Hepatocyte (in vitro differentiated cells): ENCODE measurements around the gene ZNF630. TPM values are rescaled to one million over a fixed set of nuclear protein-coding genes. Genes with fewer than 3 reads are reported as not detected.
"Not testable (repeated sequence)": the region's sequence is repeated elsewhere in the genome, so short reads cannot be mapped to it uniquely, and the experiment has no call there.

Source experiments
- DNase-seq: peaks from one replicate; pipeline ENCODE4 v3.0.0-alpha.2; 2016; ENCODE audit warnings: low spot score
- H2AFZ ChIP-seq: fragments of 200-600 bp; sonication (generic); 2 replicates; pipeline ENCODE4 v1.6.0; 2016; ENCODE audit warnings: antibody characterized with exemption, mild to moderate bottlenecking
- H3K27ac ChIP-seq: fragments of 200-600 bp; sonication (generic); 2 replicates; pipeline ENCODE4 v1.5.1; 2016; ENCODE audit warnings: mild to moderate bottlenecking
- H3K27me3 ChIP-seq: fragments of 200-600 bp; sonication (generic); 2 replicates; pipeline ENCODE4 v1.6.1; 2016
- H3K36me3 ChIP-seq: fragments of 200-600 bp; sonication (generic); replicated peaks from 2 replicates; pipeline ENCODE4 v1.5.1; 2016; ENCODE audit warnings: low read depth; ENCODE audit not compliant: insufficient read depth
- H3K4me1 ChIP-seq: fragments of 200-600 bp; sonication (generic); 2 replicates; pipeline ENCODE4 v1.5.1; 2016; ENCODE audit warnings: mild to moderate bottlenecking, moderate library complexity; ENCODE audit not compliant: insufficient read depth
- H3K4me2 ChIP-seq: fragments of 200-600 bp; sonication (generic); 2 replicates; pipeline ENCODE4 v1.6.0; 2016
- H3K4me3 ChIP-seq: fragments of 200-600 bp; sonication (generic); 2 replicates; pipeline ENCODE4 v1.5.1; 2016; ENCODE audit warnings: mild to moderate bottlenecking
- H3K79me2 ChIP-seq: fragments of 200-600 bp; sonication (generic); 2 replicates; pipeline ENCODE4 v1.6.0; 2017; ENCODE audit warnings: mild to moderate bottlenecking
- H3K9me2 ChIP-seq: fragments of 200-600 bp; sonication (generic); replicated peaks from 2 replicates; pipeline ENCODE4 v1.6.0; 2017; ENCODE audit warnings: mild to moderate bottlenecking; ENCODE audit not compliant: insufficient read depth
- H3K9me3 ChIP-seq: fragments of 200-600 bp; sonication (generic); 2 replicates; pipeline ENCODE4 v1.5.1; 2016; ENCODE audit warnings: low read depth, mild to moderate bottlenecking
- H4K20me1 ChIP-seq: fragments of 200-600 bp; sonication (generic); 2 replicates; pipeline ENCODE4 v1.6.0; 2016; ENCODE audit warnings: mild to moderate bottlenecking; ENCODE audit not compliant: insufficient read depth, poor library complexity, severe bottlenecking
- EZH2 ChIP-seq: fragments of 200-600 bp; sonication (generic); IDR thresholded peaks from 2 replicates; pipeline ENCODE4 v1.6.1; 2016; ENCODE audit warnings: antibody characterized with exemption, mild to moderate bottlenecking, borderline replicate concordance
- EZH2phosphoT487 ChIP-seq: fragments of 200-600 bp; sonication (generic); IDR thresholded peaks from one replicate; pipeline ENCODE4 v1.6.1; 2018; ENCODE audit warnings: antibody characterized with exemption, mild to moderate bottlenecking, low read depth, moderate library complexity; ENCODE audit not compliant: unreplicated experiment, severe bottlenecking
- WGBS: methylation state at CpG from one replicate; pipeline ENCODE4 v1.1.6; 2016; ENCODE audit warnings: low lambda C conversion rate; ENCODE audit errors: missing lambda C conversion rate; 5-methylcytosine and 5-hydroxymethylcytosine counted together
- polyA plus RNA-seq: library from polyadenylated mRNA; unstranded; fragments of >200 nt; fragmentation: Nextera tagmentation; extraction: Ambion mirVana; gene quantifications from 2 replicates; pipeline ENCODE4 v1.2.1, GENCODE V29; 2016
- total RNA-seq: library from RNA; depleted of rRNA; stranded (reverse); fragments of >200 nt; gene quantifications from 2 replicates; pipeline ENCODE4 v1.2.3, GENCODE V29; 2014
- TF ChIP-seq, protein P1 (sequence below): fragments of 200-600 bp; sonication (generic); IDR thresholded peaks from 2 replicates; pipeline ENCODE4 v1.5.1; 2016; ENCODE audit warnings: antibody characterized with exemption, mild to moderate bottlenecking; ENCODE audit not compliant: poor library complexity

ZNF630 gene
- total and polyA plus RNA-seq, 2 experiments from 2014 or later = 0.53 to 2.8 TPM

DNA sequence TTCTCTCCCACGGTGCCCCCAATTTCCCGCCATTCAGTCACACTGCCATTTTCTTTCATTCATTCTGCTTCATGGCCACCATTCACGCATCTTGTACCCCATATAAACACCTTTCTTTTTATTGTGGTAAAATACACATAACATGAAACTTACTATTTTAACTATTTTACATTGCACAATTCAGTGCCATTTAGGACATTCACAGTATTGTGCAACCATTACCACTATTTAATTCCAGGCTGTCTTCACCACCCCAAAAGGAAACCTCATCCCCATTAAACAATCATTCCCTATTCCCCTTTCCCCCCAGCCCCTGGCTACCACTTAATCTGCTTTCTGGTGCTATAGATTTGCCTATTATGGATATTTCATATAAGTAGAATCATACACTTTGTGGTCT, 48.7 kb downstream of the ZNF630 start:
- Histone ChIP-seq H3K27ac (no peak overlapping the region), H3K9me2 (no peaks in the 10 kb centered on the region), H3K4me1 (no peaks in the 10 kb centered on the region), H3K27me3 (no peaks in the 10 kb centered on the region), H4K20me1 (no peaks in the 10 kb centered on the region), H3K4me2 (no peak overlapping the region), H3K9me3 (no peaks in the 10 kb centered on the region), H3K4me3 (no peak overlapping the region), H3K36me3 (no peaks in the 10 kb centered on the region), H2AFZ (no peak overlapping the region), H3K79me2 (no peaks in the 10 kb centered on the region)
- DNase-seq = no peak
- TF ChIP-seq EZH2 (no peak), EZH2phosphoT487 (no peak)
- TF ChIP-seq, protein P1, sequence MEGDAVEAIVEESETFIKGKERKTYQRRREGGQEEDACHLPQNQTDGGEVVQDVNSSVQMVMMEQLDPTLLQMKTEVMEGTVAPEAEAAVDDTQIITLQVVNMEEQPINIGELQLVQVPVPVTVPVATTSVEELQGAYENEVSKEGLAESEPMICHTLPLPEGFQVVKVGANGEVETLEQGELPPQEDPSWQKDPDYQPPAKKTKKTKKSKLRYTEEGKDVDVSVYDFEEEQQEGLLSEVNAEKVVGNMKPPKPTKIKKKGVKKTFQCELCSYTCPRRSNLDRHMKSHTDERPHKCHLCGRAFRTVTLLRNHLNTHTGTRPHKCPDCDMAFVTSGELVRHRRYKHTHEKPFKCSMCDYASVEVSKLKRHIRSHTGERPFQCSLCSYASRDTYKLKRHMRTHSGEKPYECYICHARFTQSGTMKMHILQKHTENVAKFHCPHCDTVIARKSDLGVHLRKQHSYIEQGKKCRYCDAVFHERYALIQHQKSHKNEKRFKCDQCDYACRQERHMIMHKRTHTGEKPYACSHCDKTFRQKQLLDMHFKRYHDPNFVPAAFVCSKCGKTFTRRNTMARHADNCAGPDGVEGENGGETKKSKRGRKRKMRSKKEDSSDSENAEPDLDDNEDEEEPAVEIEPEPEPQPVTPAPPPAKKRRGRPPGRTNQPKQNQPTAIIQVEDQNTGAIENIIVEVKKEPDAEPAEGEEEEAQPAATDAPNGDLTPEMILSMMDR = no peak
- 74% methylated on average over 3 of the region's 3 CpGs for WGBS

DNA sequence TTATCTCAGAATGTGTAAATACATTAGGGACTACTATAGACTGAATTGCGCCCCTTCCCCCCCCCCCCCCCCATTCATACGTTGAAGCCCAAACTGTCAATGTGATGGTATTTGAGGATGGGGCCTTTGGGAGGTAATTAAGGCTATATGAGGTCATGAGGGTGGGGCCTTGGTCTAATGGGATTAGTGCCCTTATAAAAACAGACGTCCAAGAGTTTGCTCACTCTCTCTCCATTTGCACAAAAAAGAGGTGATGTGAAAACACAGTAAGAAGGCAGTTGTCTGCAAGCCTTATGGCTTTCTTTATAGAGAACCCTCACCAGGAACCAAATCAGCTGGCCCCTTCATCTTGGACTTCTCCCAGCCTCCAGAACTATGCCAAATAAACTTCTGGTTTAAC, 49.3 kb downstream of the ZNF630 start:
- 65% methylated on average over 3 of the region's 3 CpGs for WGBS
- H3K9me2 ChIP-seq = no peaks in the 10 kb centered on the region
- peak overlapping the region; percentile 76 for H3K4me2 ChIP-seq
- no peaks in the 10 kb centered on the region for H3K4me1 ChIP-seq
- H3K79me2 ChIP-seq = no peaks in the 10 kb centered on the region
- H3K27ac ChIP-seq = peak overlapping the region; percentile 99
- H4K20me1 ChIP-seq = no peaks in the 10 kb centered on the region
- TF ChIP-seq EZH2phosphoT487 = no peak
- no peak for TF ChIP-seq EZH2
- TF ChIP-seq, protein P1 = no peak
- H3K27me3 ChIP-seq = no peaks in the 10 kb centered on the region
- H3K36me3 ChIP-seq = no peaks in the 10 kb centered on the region
- DNase-seq = no peak
- no peaks in the 10 kb centered on the region for H3K9me3 ChIP-seq
- peak overlapping the region; percentile 74 for H2AFZ ChIP-seq
- H3K4me3 ChIP-seq = no peak overlapping the region

DNA sequence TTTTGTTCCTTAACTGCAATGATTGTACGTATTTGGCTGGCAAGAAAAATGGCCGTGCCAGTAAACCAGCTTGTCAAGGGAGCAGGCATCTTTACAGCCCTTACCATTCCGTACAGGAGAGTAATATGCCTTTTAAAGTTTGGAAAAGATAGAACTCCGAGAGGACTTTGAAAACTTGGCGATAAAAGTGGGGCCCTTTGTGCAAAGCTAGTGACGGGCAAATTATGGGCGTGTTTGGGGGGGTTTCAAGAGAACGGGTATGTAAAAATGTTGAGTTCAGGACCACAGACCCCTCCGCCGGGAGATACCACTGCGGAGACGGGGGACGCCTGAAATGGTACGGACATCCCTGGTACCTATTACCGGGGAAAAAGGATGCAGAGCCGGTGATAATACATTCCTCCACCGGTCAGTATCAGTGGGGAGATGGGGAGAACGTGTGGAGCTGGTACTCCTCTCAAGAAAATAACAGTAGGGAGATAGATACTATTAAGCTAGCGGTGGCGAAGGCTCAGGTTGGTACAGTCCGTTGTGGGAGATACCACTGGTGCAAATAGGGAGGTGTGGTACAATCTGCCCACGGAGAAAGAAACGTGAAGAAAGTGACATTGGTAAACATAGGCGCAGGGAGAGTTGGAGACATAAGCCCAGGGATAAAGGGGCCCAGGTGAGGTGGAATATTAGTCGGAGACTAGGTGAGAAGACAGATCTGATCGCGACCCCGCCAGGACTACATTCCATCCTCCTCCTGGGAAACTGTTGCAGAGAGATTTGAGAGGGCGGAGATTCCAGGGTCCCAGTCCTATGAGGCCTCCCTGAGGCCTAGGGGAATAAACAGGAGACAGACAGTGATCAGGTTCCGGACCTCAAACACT, 50.2 kb downstream of the ZNF630 start:
- no peaks in the 10 kb centered on the region for H3K79me2 ChIP-seq
- no peak for TF ChIP-seq EZH2
- TF ChIP-seq, protein P1 = no peak
- no peak for TF ChIP-seq EZH2phosphoT487
- DNase-seq = peak; percentile 64
- H3K4me3 ChIP-seq = peak overlapping the region; percentile 50
- no peaks in the 10 kb centered on the region for H3K4me1 ChIP-seq
- H3K36me3 ChIP-seq = no peaks in the 10 kb centered on the region
- H3K4me2 ChIP-seq = peak overlapping the region; percentile 76
- no peaks in the 10 kb centered on the region for H3K9me2 ChIP-seq
- H3K27ac ChIP-seq = peak overlapping the region; percentile 99
- WGBS = 38% methylated on average over 30 of the region's 30 CpGs
- H4K20me1 ChIP-seq = no peaks in the 10 kb centered on the region
- no peaks in the 10 kb centered on the region for H3K9me3 ChIP-seq
- H2AFZ ChIP-seq = peak overlapping the region; percentile 74
- H3K27me3 ChIP-seq = no peaks in the 10 kb centered on the region

DNA sequence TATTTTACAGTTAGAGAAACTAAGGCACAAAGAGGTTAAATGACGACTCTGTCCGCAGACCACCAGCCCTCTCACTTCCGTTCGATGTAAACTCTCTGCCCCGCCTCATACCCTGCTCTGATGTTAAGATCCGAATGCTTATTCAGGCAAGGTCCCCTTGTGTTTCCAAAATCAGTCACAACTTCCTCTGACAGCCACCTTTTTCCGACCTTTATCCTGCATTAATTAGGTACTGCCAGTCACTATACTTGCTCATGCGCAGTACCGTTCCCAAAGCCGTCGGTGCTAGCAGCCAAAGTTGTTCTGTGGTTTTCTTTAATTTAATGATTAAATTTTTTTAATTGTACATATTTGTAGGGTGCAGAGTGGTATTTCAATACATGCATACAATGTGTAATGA, 51.0 kb downstream of the ZNF630 start:
- not testable (repeated sequence) for H4K20me1 ChIP-seq, H3K9me3 ChIP-seq, H3K36me3 ChIP-seq, H3K79me2 ChIP-seq, H3K4me3 ChIP-seq, H3K4me1 ChIP-seq, DNase-seq, H3K27me3 ChIP-seq, H3K9me2 ChIP-seq
- Histone ChIP-seq H2AFZ (peak overlapping the region; percentile 74), H3K27ac (peak overlapping the region; percentile 99), H3K4me2 (peak overlapping the region; percentile 76)
- 86% methylated on average over 11 of the region's 11 CpGs for whole genome bisulfite sequencing

DNA sequence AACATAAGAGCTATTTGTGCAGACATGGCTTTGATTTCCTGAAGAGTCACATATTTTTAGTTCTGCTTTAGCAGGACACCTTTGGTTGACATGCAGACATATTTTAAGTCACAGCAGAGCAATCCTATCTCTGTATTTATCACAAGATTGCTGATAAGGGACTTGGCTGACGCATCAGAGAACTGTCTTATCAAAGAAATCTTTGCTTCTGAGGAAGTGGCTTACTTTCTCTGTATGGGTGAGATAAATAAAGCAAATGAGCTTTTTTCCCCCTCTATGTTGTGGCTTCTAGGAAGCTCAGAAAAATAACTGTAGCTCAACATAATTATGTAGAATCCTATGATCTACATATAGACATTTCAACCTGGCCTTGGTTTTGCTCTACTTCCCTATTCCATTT, 51.5 kb downstream of the ZNF630 start:
- H2AFZ ChIP-seq, DNase-seq, H3K9me2 ChIP-seq, H4K20me1 ChIP-seq, H3K36me3 ChIP-seq, H3K4me3 ChIP-seq, H3K27me3 ChIP-seq, H3K4me2 ChIP-seq, H3K9me3 ChIP-seq, H3K79me2 ChIP-seq, H3K4me1 ChIP-seq, H3K27ac ChIP-seq: not testable (repeated sequence)
- WGBS = no CpG with 5 or more reads among the region's 1 CpG

DNA sequence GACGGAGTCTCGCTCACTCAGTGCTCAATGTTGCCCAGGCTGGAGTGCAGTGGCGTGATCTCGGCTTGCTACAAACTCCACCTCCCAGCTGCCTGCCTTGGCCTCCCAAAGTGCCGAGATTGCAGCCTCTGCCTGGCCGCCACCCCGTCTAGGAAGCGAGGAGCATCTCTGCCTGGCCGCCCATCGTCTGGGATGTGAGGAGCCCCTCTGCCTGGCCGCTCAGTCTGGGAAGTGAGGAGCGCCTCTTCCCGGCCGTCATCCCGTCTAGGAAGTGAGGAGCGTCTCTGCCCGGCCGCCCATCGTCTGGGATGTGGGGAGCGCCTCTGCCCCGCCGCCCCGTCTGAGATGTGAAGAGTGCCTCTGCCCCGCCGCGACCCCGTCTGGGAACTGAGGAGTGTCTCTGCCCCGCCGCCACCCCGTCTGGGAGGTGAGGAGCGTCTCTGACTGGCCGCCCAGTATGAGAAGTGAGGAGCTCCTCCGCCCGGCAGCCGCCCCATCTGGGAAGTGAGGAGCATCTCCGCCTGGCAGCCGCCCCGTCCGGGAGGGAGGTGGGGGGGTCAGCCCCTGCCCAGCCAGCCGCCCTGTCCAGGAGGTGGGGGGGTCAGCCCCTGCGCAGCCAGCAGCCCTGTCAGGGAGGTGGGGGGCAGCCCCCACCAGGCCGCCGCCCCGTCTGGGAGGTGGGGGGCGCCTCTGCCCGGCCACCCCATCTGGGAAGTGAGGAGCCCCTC, 54.7 kb downstream of the ZNF630 start:
- not testable (repeated sequence) for H3K27me3 ChIP-seq, H3K79me2 ChIP-seq, H3K4me3 ChIP-seq, H3K4me2 ChIP-seq, H3K36me3 ChIP-seq, H2AFZ ChIP-seq, H3K4me1 ChIP-seq, H3K27ac ChIP-seq, H3K9me2 ChIP-seq, DNase-seq, H3K9me3 ChIP-seq, H4K20me1 ChIP-seq
- 98% methylated on average over 15 of the region's 46 CpGs for WGBS
